HL-60 (cell line): ENCODE measurements around the gene DLG1.

Experiments used
- DNase-seq, 2 experiments: peaks; one replicate each; pipeline ENCODE4 v3.0.0-alpha.2; 2010 to 2020; ENCODE audit warnings: low read depth in 1 of 2, low spot score in 1 of 2
- H3K27ac ChIP-seq: fragments of 250-450 bp; sonication (Bioruptor Pico); replicated peaks from 2 replicates; pipeline ENCODE4 v1.5.1; 2020; ENCODE audit warnings: mild to moderate bottlenecking, moderate library complexity
- H3K27me3 ChIP-seq: fragments of 250-450 bp; sonication (Bioruptor Pico); 2 replicates; pipeline ENCODE4 v1.5.1; 2021; ENCODE audit warnings: mild to moderate bottlenecking, moderate library complexity; ENCODE audit not compliant: insufficient read depth, poor library complexity, severe bottlenecking
- H3K4me3 ChIP-seq: replicated peaks from 2 replicates; pipeline ENCODE4 v1.5.1; 2011; ENCODE audit warnings: mild to moderate bottlenecking, control low read depth, low read length; ENCODE audit not compliant: insufficient read depth
- CTCF ChIP-seq: IDR thresholded peaks from one replicate; pipeline ENCODE4 v1.5.1; 2011; ENCODE audit warnings: low read length, control low read depth, inconsistent platforms; ENCODE audit not compliant: insufficient read depth
- GABPA ChIP-seq: IDR thresholded peaks from 2 replicates; pipeline ENCODE4 v1.6.1; 2012; ENCODE audit warnings: low read depth
- POLR2AphosphoS5 ChIP-seq: IDR thresholded peaks from 2 replicates; pipeline ENCODE4 v1.6.1; 2012; ENCODE audit warnings: low read depth
- REST ChIP-seq: IDR thresholded peaks from 2 replicates; pipeline ENCODE4 v1.6.1; 2012; ENCODE audit warnings: low read depth; ENCODE audit not compliant: insufficient replicate concordance
- SPI1 ChIP-seq: IDR thresholded peaks from 2 replicates; pipeline ENCODE4 v1.6.1; 2012; ENCODE audit warnings: low read depth, mild to moderate bottlenecking, borderline replicate concordance

Gene DLG1

GRCh38 chr3:197244751-197245150, 53.7 kb downstream of the DLG1 start:
- TF ChIP-seq POLR2AphosphoS5 (no peak), CTCF (no peak), REST (no peak), GABPA (no peak), SPI1 (no peak)
- no peak for DNase-seq
- no peaks in the 10 kb centered on the region for H3K27me3 ChIP-seq

GRCh38 chr3:197242784-197243432, 55.5 kb downstream of the DLG1 start:
- TF ChIP-seq GABPA (no peak), SPI1 (no peak), CTCF (no peak), REST (no peak), POLR2AphosphoS5 (no peak)
- Histone ChIP-seq H3K27me3 (no peaks in the 10 kb centered on the region), H3K27ac (no peak overlapping the region), H3K4me3 (no peak overlapping the region)
- no peak for DNase-seq

More at GRCh38 chr3:197244751-197245150, 53.7 kb downstream of the DLG1 start:
- Histone ChIP-seq H3K27ac (no peak overlapping the region), H3K4me3 (no peak overlapping the region)

GRCh38 chr3:197241173-197241572, 57.2 kb downstream of the DLG1 start:
- no peak overlapping the region for H3K4me3 ChIP-seq
- H3K27ac ChIP-seq: no peak overlapping the region
- DNase-seq: no peak
- TF ChIP-seq REST: no peak
- TF ChIP-seq CTCF: no peak
- no peak for TF ChIP-seq GABPA
- no peaks in the 10 kb centered on the region for H3K27me3 ChIP-seq
